SK-N-MC (cell line): ENCODE data around the gene PPT1.

Source experiments
- DNase-seq: peaks from one replicate; pipeline ENCODE4 v3.0.0-alpha.2; 2011; ENCODE audit warnings: low read depth, low spot score
- H3K27ac ChIP-seq: fragments of 200-600 bp; sonication (generic); 2 replicates; pipeline ENCODE4 v1.5.1; 2016; ENCODE audit warnings: mixed run types
- H3K36me3 ChIP-seq: fragments of 200-600 bp; sonication (generic); 2 replicates; pipeline ENCODE4 v1.6.1; 2017; ENCODE audit warnings: antibody characterized with exemption, low read length, mixed read lengths; ENCODE audit not compliant: insufficient read depth
- H3K4me3 ChIP-seq: fragments of 200-600 bp; sonication (generic); 2 replicates; pipeline ENCODE4 v1.5.1; 2016
- H3K9ac ChIP-seq: fragments of 200-600 bp; sonication (generic); 2 replicates; pipeline ENCODE4 v1.8.0; 2017; ENCODE audit warnings: mixed run types, mixed read lengths; ENCODE audit not compliant: insufficient read length
- H3K9me3 ChIP-seq: fragments of 200-600 bp; sonication (generic); 2 replicates; pipeline ENCODE4 v1.6.1; 2017; ENCODE audit warnings: low read depth, mild to moderate bottlenecking, antibody characterized with exemption, low read length, moderate library complexity, mixed read lengths
- EZH2 ChIP-seq: fragments of 200-600 bp; sonication (generic); IDR thresholded peaks from one replicate; pipeline ENCODE4 v1.6.1; 2017; ENCODE audit warnings: antibody characterized with exemption
- FOXP2 ChIP-seq: optimal IDR thresholded peaks from 2 replicates; pipeline ENCODE3; 2011; ENCODE audit warnings: mild to moderate bottlenecking, moderate library complexity; ENCODE audit not compliant: insufficient read depth; ENCODE audit errors: extremely low read length, control extremely low read depth
- POLR2AphosphoS5 ChIP-seq: IDR thresholded peaks from 2 replicates; pipeline ENCODE4 v1.6.1; 2012; ENCODE audit warnings: mild to moderate bottlenecking, low read depth, low read length, borderline replicate concordance

The PPT1 gene

DNA sequence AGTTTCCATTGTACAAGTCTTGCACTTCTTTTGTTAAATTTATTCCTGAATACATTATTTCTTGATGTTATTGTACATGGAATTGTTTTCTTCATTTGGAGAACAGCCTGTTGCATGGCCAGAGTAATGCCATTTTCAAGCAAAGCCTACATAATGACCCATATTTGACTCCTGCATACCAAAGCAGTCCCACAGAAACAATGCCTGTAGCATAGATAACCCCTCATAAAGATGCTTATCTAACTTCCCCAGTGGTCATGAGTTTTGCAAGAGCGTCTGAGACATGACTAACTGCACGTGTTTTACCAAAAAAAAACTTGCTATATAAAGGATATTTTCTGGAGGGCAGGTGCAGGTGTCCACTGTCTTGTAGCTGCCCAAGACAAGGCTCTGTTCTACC, 33.8 kb upstream of the PPT1 start:
- DNase-seq, result no peak
- H3K9me3 ChIP-seq, result no peaks in the 10 kb centered on the region
- no peak overlapping the region for H3K9ac ChIP-seq
- no peaks in the 10 kb centered on the region for H3K36me3 ChIP-seq
- no peak for TF ChIP-seq FOXP2
- no peak for TF ChIP-seq POLR2AphosphoS5
- no peak for TF ChIP-seq EZH2
- H3K27ac ChIP-seq, result no peak overlapping the region
- H3K4me3 ChIP-seq, result no peak overlapping the region

- no peak overlapping the region for H3K4me3 ChIP-seq
- no peaks in the 10 kb centered on the region for H3K36me3 ChIP-seq
- no peak for TF ChIP-seq FOXP2
- no peaks in the 10 kb centered on the region for H3K9me3 ChIP-seq
- H3K9ac ChIP-seq, result no peak overlapping the region
- DNase-seq, result no peak
- H3K27ac ChIP-seq, result no peak overlapping the region
Observed at GRCh38 chr1:40122855-40123254, 25.8 kb upstream of the PPT1 start.

- no peak for TF ChIP-seq EZH2
- no peak for TF ChIP-seq FOXP2
- TF ChIP-seq POLR2AphosphoS5, result no peak
- no peak overlapping the region for H3K27ac ChIP-seq
- H3K36me3 ChIP-seq, result no peaks in the 10 kb centered on the region
- H3K4me3 ChIP-seq, result no peak overlapping the region
- DNase-seq, result no peak
- no peak overlapping the region for H3K9ac ChIP-seq
- H3K9me3 ChIP-seq, result no peaks in the 10 kb centered on the region
Observed at GRCh38 chr1:40120128-40120527, 23.1 kb upstream of the PPT1 start.

DNA sequence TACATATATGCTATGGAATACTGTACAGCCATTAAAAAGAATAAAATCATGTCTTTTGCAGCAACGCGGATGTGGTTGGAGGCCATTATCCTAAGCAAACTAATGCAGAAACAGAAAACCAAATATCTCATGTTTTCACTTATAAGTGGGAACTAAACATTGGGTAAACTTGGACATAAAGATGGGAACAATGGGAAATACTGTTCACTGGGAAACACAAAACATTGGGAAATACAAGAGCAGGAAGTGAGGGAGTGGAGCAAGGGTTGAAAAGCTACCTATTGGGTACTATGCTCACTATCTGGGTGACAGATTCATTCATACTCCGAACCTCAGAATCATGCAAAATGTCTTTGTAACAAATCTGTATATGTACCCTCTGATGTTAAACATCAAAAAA, 17.3 kb upstream of the PPT1 start:
- no peak for DNase-seq
- no peaks in the 10 kb centered on the region for H3K36me3 ChIP-seq
- TF ChIP-seq EZH2 (no peak), POLR2AphosphoS5 (no peak), FOXP2 (no peak)
- no peak overlapping the region for H3K9ac ChIP-seq
- H3K9me3 ChIP-seq, result no peaks in the 10 kb centered on the region; the same call in 1 of the 2 replicates
- H3K27ac ChIP-seq, result no peak overlapping the region
- H3K4me3 ChIP-seq, result no peak overlapping the region

GRCh38 chr1:40110389-40110788, 13.3 kb upstream of the PPT1 start:
- Histone ChIP-seq H3K36me3 (no peaks in the 10 kb centered on the region), H3K27ac (no peak overlapping the region), H3K4me3 (no peak overlapping the region), H3K9ac (no peak overlapping the region), H3K9me3 (no peaks in the 10 kb centered on the region; the same call in 1 of the 2 replicates)
- DNase-seq, result no peak
- no peak for TF ChIP-seq POLR2AphosphoS5
- TF ChIP-seq EZH2, result no peak
- TF ChIP-seq FOXP2, result no peak

- H3K27ac ChIP-seq, result no peak overlapping the region
Observed at GRCh38 chr1:40107290-40107959, 10.4 kb upstream of the PPT1 start.

GRCh38 chr1:40105028-40105427, 8.0 kb upstream of the PPT1 start:
- H3K9me3 ChIP-seq, result peaks cover 3% of the 10 kb centered on the region; the same call in 1 of the 2 replicates
- TF ChIP-seq EZH2, result no peak
- TF ChIP-seq FOXP2, result no peak
- TF ChIP-seq POLR2AphosphoS5, result no peak
- no peak overlapping the region for H3K4me3 ChIP-seq
- no peak for DNase-seq
- H3K27ac ChIP-seq, result no peak overlapping the region
- H3K36me3 ChIP-seq, result no peaks in the 10 kb centered on the region
- H3K9ac ChIP-seq, result no peak overlapping the region

More at GRCh38 chr1:40107290-40107959, 10.4 kb upstream of the PPT1 start:
- DNase-seq, result no peak
- Histone ChIP-seq H3K36me3 (no peaks in the 10 kb centered on the region), H3K4me3 (no peak overlapping the region), H3K9ac (no peak overlapping the region), H3K9me3 (peaks cover 3% of the 10 kb centered on the region; the same call in 1 of the 2 replicates)
- TF ChIP-seq POLR2AphosphoS5 (no peak), EZH2 (no peak), FOXP2 (no peak)

DNA sequence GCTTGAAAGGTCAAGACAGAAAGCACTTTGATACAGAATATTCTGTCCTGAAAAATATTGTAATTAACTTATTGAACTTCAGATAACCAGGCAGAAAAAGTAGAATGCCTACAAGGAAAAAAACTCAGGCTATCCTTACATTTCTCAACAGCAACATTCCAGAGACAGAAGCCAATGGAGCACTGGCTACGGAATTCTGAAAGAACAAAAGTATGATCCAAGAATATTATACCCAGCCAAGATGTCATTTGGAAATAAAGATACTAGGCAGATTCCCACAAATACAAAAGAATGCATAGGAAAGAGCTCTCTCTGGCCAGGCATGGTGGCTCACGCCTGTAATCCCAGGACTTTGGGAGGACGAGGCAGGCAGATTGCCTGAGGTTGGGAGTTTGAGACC, 5.8 kb upstream of the PPT1 start:
- DNase-seq, result no peak
- TF ChIP-seq POLR2AphosphoS5, result no peak
- no peak for TF ChIP-seq EZH2
- no peak for TF ChIP-seq FOXP2
- H3K9ac ChIP-seq, result no peak overlapping the region
- no peaks in the 10 kb centered on the region for H3K36me3 ChIP-seq
- H3K9me3 ChIP-seq, result peaks cover 3% of the 10 kb centered on the region; the same call in 1 of the 2 replicates
- no peak overlapping the region for H3K27ac ChIP-seq
- H3K4me3 ChIP-seq, result no peak overlapping the region

DNA sequence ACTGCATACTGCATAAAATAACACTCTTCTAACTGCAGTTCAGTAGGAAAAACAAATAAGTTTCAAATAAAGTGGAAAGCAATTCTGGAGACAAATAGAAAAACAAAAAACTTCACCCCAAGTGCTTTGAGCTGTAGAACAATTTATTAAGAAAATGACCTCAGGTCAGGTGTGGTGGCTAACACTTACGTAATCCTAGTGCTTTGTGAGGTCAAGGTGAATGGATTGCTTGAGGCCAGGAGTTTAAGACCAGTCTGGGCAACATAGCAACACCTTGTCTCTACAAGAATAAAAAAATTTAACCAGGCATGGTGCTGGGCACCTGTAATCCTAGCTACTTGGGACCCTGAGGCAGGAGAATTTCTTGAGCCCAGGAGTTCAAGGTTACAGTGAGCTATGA, 5.0 kb upstream of the PPT1 start:
- TF ChIP-seq EZH2, result no peak
- no peak for TF ChIP-seq FOXP2
- no peak for TF ChIP-seq POLR2AphosphoS5
- Histone ChIP-seq H3K27ac (no peak overlapping the region), H3K9ac (no peak overlapping the region), H3K36me3 (no peaks in the 10 kb centered on the region), H3K4me3 (no peak overlapping the region), H3K9me3 (peaks cover 3% of the 10 kb centered on the region; the same call in 1 of the 2 replicates)
- DNase-seq, result no peak

- peaks cover 12% of the 10 kb centered on the region for H3K36me3 ChIP-seq
- TF ChIP-seq EZH2, result no peak
- TF ChIP-seq FOXP2, result no peak
- no peak for TF ChIP-seq POLR2AphosphoS5
- H3K4me3 ChIP-seq, result peak overlapping the region; percentile 95
- no peaks in the 10 kb centered on the region for H3K9me3 ChIP-seq
- no peak overlapping the region for H3K27ac ChIP-seq
- H3K9ac ChIP-seq, result peak overlapping the region; percentile 81
- no peak for DNase-seq
Observed at GRCh38 chr1:40096646-40096976, 441 bp downstream of the PPT1 start.
